Activated T-helper 1 cell treated with anti-CD3 and anti-CD28 coated beads, Interleukin-12 subunit alpha, Interleukin-12 subunit beta, Interleukin-2, Interleukin-4 antibody, amounts not matched to agents 30 ng/mL and 10 ng/mL and 1 ng/mL, durations not matched to agents 14 hours and 24 hours and 36 hours (primary cell): ENCODE measurements around the gene SPG7. TPM values are rescaled to one million over a fixed set of nuclear protein-coding genes. Genes with fewer than 3 reads are reported as not detected.

Experiments used
- DNase-seq: peaks from one replicate; pipeline ENCODE4 v3.0.0; 2021; ENCODE audit warnings: low spot score
- H3K27ac Mint-ChIP-seq: one replicate; pipeline ENCODE4 v1.8.0; 2021; ENCODE audit warnings: mild to moderate bottlenecking, mixed read lengths
- H3K27me3 Mint-ChIP-seq: one replicate; pipeline ENCODE4 v1.8.0; 2022; ENCODE audit warnings: mild to moderate bottlenecking, moderate library complexity, mixed read lengths; ENCODE audit not compliant: insufficient read depth
- H3K36me3 Mint-ChIP-seq: one replicate; pipeline ENCODE4 v1.8.0; 2021; ENCODE audit warnings: low read depth, mixed read lengths
- H3K4me1 Mint-ChIP-seq: one replicate; pipeline ENCODE4 v1.8.0; 2021; ENCODE audit warnings: low read depth, mixed read lengths
- H3K4me3 Mint-ChIP-seq: one replicate; pipeline ENCODE4 v1.8.0; 2021; ENCODE audit warnings: mild to moderate bottlenecking, moderate library complexity, mixed read lengths
- H3K9me3 Mint-ChIP-seq: one replicate; pipeline ENCODE4 v1.8.0; 2021; ENCODE audit warnings: mixed read lengths
- intact Hi-C: fragments of 100-400 bp; cut with micrococcal nuclease; formaldehyde crosslinking; loops from one replicate; pipeline ENCODE4 v1.15.1; 2024
- total RNA-seq: library from RNA; stranded (reverse); gene quantifications from 2 replicates; pipeline ENCODE4 v1.2.3, GENCODE V29; 2022

Gene SPG7
- total RNA-seq, 1 donor from 2014 or later: 106 TPM

DNA sequence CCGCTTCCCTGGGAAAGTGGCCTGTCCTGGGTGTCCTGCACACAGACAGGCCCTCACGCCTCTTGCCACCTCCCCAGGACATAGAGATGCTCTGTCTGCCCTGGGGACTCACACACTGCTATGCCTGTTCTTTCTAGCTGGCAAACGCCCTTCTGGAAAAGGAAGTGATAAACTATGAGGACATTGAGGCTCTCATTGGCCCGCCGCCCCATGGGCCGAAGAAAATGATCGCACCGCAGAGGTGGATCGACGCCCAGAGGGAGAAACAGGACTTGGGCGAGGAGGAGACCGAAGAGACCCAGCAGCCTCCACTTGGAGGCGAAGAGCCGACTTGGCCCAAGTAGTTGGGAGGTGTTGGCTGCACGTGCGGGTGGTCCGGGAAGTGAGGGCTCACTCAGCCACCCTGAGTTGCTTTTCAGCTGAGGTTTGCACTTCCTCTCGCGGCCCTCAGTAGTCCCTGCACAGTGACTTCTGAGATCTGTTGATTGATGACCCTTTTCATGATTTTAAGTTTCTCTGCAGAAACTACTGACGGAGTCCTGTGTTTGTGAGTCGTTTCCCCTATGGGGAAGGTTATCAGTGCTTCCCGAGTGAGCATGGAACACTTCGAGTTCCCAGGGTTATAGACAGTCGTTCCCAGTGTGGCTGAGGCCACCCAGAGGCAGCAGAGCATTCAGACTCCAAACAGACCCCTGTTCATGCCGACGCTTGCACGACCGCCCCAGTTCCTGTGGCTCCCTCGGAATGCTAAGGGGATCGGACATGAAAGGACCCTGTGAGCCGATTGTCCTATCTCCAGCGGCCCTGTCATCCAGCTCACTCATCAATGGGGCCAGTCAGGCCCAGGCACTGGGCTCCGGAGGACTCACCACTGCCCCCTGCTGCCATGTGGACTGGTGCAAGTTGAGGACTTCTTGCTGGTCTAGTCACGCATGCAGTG is 48.8 kb downstream of the SPG7 start:
- H3K4me3 Mint-ChIP-seq: peak overlapping the region; percentile 54
- peak; percentile 73 for DNase-seq
- no peaks in the 10 kb centered on the region for H3K9me3 Mint-ChIP-seq
- H3K4me1 Mint-ChIP-seq: peaks cover 19% of the 10 kb centered on the region
- peaks cover 21% of the 10 kb centered on the region for H3K36me3 Mint-ChIP-seq
- intact Hi-C loops: loop anchor here (1.0 kb wide), 2 partner anchors 196 to 224 kb away; no protein-coding TSS in a partner anchor
- peak overlapping the region; percentile 26 for H3K27ac Mint-ChIP-seq
- no peaks in the 10 kb centered on the region for H3K27me3 Mint-ChIP-seq

DNA sequence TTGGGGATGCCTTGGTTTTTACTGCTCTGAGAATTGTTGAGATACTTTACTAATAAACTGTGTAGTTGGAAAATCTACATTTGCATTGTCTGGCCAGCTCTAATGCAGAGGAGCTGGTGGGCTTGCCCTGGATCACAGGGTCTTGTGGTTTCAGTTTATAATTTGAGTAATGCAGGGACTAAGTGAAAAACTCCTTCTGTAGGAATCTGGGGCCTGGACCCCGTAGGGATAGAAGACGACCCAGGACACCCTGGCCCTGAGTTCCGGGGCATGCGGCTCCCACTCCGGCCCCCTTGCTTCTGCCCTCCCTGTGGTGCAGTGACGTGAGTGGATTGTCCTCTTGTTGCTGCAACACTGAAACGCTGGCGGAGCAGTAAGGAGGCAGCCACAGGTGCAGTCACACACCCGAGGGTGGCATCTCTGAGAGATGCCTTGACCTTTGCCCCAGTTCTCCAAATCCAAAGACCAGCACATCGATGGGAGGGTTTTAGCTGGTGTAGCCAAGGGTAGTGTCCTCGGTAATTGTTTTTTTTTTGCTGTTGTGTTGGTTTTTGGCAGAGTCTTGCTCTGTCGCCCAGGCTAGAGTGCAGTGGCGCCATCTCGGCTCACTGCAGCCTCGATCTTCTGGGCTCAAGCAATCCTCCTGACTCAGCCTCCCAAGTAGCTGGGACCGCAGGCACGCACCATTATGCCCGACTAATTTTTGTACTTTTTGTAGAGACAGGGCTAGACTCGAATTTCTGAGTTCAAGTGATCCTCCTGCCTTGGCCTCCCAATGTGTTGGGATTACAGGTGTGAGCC is 49.7 kb downstream of the SPG7 start:
- no peak for DNase-seq
- H3K36me3 Mint-ChIP-seq: peaks cover 25% of the 10 kb centered on the region
- no peaks in the 10 kb centered on the region for H3K27me3 Mint-ChIP-seq
- peak overlapping the region; percentile 26 for H3K27ac Mint-ChIP-seq
- no peaks in the 10 kb centered on the region for H3K9me3 Mint-ChIP-seq
- peak overlapping the region; percentile 54 for H3K4me3 Mint-ChIP-seq
- H3K4me1 Mint-ChIP-seq: peaks cover 26% of the 10 kb centered on the region
- intact Hi-C loops: loop anchor here (1.0 kb wide), 2 partner anchors 197 to 225 kb away; no protein-coding TSS in a partner anchor

DNA sequence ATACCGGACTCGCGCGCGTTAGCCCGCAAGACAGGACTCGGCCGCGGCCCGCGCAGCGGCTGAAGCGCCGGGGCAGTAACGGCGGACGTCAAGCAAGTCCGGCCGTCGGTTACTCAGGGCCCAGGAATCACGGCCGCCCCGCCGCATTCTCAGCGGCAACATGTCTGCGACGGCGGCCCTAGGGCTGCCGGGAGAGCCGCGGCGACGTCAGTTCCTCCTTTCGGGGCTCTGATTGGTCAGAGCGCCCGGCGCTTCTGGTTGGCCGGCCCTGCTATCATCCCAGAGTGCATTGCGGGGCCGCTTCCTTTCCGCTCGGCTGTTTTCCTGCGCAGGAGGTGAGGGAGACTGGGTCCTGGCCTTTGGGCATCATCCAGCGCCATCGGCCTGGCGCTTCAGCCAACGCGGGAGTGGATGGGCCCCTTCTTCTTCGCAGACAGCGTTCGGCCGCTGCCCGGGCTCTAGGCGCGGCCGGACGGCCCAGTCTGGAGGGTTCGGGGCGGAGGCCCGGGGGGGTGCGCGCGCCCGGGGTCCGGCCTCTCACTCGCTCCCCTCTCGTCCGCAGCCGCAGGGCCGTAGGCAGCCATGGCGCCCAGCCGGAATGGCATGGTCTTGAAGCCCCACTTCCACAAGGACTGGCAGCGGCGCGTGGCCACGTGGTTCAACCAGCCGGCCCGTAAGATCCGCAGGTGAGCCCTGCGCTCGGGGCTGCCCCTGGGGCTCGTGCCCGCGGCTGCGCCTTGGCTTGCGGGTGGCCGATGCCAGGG is 52.4 kb downstream of the SPG7 start, which contains the start of gene RPL13:
Gene RPL13, plus strand, starts transcription at position 305 of the 764 bp plus-strand sequence. Its CDS starts 278 bp downstream, at position 583.
- H3K4me1 Mint-ChIP-seq: peaks cover 48% of the 10 kb centered on the region
- no peaks in the 10 kb centered on the region for H3K27me3 Mint-ChIP-seq
- peak; percentile 91 for DNase-seq
- peak within 1 kb of the TSS; percentile 98 for H3K4me3 Mint-ChIP-seq
- H3K27ac Mint-ChIP-seq: peak within 1 kb of the TSS; percentile 99
- intact Hi-C loops: loop anchor here (1.0 to 5.0 kb wide), 6 partner anchors 52 to 748 kb away; partner anchors contain the start of genes ANKRD11, APRT and SPG7
- peaks cover 47% of the 10 kb centered on the region for H3K36me3 Mint-ChIP-seq
- H3K9me3 Mint-ChIP-seq: no peaks in the 10 kb centered on the region

DNA sequence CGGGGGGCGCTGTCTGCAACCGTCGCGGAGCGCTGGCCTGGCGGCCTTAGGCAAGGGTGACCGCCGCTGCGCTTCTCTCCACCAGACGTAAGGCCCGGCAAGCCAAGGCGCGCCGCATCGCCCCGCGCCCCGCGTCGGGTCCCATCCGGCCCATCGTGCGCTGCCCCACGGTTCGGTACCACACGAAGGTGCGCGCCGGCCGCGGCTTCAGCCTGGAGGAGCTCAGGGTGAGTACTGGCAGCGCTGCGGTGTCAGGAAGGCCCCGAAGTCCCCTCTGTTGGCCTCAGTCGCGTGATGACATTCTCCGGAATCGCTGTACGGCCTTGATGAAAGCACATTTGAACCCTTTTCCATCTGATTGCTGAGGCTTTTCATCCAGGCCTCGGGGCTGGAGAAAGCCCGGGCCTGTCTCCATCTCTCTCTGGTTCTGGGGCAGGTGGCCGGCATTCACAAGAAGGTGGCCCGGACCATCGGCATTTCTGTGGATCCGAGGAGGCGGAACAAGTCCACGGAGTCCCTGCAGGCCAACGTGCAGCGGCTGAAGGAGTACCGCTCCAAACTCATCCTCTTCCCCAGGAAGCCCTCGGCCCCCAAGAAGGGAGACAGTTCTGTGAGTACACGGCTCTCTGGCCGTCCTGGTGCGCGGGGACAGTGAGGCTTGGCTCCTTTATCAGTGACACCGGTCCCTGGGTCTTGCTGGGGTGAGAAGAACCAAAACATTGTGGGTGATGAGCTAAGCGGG is 53.1 kb downstream of the SPG7 start:
- Mint-ChIP-seq H3K27me3 (no peaks in the 10 kb centered on the region), H3K27ac (peak overlapping the region; percentile 86), H3K4me3 (peak overlapping the region; percentile 98), H3K36me3 (peaks cover 45% of the 10 kb centered on the region), H3K4me1 (peaks cover 55% of the 10 kb centered on the region), H3K9me3 (no peaks in the 10 kb centered on the region)
- intact Hi-C loops: loop anchor here (2.0 to 5.0 kb wide), 3 partner anchors 79 to 749 kb away; partner anchors contain the start of gene APRT
- DNase-seq: no peak

DNA sequence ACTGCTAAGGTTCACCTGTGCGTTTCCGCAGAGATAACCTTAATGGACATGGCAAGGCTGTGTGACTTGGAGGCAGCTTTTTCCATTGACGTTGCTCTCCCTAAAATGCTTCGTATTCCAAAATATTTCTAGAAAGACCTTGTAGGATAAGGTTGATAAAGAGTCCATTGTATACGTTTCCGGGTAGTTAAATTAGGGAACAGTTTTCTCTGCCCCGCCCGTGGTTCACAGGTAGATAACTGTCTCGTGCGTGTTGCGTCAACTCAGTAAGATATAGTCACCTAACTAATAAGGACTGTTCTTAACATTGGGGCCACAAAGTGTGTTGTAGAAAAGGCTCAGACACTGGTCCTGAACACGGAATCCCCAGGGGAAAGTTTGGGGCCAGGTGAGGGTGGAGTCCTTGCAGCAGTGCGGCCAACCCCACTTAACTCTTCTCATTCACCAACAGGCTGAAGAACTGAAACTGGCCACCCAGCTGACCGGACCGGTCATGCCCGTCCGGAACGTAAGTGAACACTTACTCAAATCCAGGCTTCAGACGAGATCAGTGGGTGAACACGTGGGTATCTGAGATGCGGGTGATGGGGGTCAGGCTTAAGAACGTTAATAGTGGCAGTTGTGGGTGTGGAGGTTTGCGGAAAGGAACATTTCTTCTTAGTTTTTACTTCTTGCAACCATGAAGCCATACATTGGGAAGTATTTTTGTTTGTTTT is 53.8 kb downstream of the SPG7 start:
- intact Hi-C loops: loop anchor here (2.0 to 5.0 kb wide), 3 partner anchors 79 to 750 kb away; partner anchors contain the start of gene APRT
- peaks cover 57% of the 10 kb centered on the region for H3K4me1 Mint-ChIP-seq
- no peak for DNase-seq

DNA sequence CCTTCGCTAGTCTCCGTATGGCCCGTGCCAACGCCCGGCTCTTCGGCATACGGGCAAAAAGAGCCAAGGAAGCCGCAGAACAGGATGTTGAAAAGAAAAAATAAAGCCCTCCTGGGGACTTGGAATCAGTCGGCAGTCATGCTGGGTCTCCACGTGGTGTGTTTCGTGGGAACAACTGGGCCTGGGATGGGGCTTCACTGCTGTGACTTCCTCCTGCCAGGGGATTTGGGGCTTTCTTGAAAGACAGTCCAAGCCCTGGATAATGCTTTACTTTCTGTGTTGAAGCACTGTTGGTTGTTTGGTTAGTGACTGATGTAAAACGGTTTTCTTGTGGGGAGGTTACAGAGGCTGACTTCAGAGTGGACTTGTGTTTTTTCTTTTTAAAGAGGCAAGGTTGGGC is 54.7 kb downstream of the SPG7 start:
- H3K4me3 Mint-ChIP-seq: peak overlapping the region; percentile 98
- intact Hi-C loops: loop anchor here (5.0 kb wide), 1 partner anchor 751 kb away; the partner anchor contains the start of gene APRT
- H3K27me3 Mint-ChIP-seq: no peaks in the 10 kb centered on the region
- DNase-seq: no peak
- peaks cover 41% of the 10 kb centered on the region for H3K36me3 Mint-ChIP-seq
- H3K4me1 Mint-ChIP-seq: peaks cover 49% of the 10 kb centered on the region
- no peaks in the 10 kb centered on the region for H3K9me3 Mint-ChIP-seq
- H3K27ac Mint-ChIP-seq: no peak overlapping the region

More for the DNA sequence above, 53.8 kb downstream of the SPG7 start:
- Mint-ChIP-seq H3K9me3 (no peaks in the 10 kb centered on the region), H3K36me3 (peaks cover 45% of the 10 kb centered on the region), H3K27me3 (no peaks in the 10 kb centered on the region), H3K4me3 (peak overlapping the region; percentile 98), H3K27ac (peak overlapping the region; percentile 86)

DNA sequence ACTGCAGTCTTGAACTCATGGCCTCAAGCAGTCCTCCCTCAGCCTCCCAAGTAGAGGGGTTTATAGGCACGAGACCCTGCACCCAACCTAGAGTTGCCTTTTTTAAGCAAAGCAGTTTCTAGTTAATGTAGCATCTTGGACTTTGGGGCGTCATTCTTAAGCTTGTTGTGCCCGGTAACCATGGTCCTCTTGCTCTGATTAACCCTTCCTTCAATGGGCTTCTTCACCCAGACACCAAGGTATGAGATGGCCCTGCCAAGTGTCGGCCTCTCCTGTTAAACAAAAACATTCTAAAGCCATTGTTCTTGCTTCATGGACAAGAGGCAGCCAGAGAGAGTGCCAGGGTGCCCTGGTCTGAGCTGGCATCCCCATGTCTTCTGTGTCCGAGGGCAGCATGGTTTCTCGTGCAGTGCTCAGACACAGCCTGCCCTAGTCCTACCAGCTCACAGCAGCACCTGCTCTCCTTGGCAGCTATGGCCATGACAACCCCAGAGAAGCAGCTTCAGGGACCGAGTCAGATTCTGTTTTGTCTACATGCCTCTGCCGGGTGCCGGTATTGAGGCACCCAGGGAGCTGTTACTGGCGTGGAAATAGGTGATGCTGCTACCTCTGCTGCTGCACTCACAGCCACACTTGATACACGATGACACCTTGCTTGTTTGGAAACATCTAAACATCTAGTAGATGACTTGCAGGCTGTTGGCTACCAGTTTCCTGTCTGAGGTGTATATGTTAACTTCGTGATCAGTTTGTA is 55.6 kb downstream of the SPG7 start:
- Mint-ChIP-seq H3K4me3 (peak overlapping the region; percentile 98), H3K9me3 (no peaks in the 10 kb centered on the region), H3K36me3 (peaks cover 41% of the 10 kb centered on the region), H3K27ac (no peak overlapping the region), H3K27me3 (no peaks in the 10 kb centered on the region), H3K4me1 (peaks cover 49% of the 10 kb centered on the region)
- intact Hi-C loops: loop anchor here (5.0 kb wide), 1 partner anchor 752 kb away; the partner anchor contains the start of gene APRT
- DNase-seq: no peak

DNA sequence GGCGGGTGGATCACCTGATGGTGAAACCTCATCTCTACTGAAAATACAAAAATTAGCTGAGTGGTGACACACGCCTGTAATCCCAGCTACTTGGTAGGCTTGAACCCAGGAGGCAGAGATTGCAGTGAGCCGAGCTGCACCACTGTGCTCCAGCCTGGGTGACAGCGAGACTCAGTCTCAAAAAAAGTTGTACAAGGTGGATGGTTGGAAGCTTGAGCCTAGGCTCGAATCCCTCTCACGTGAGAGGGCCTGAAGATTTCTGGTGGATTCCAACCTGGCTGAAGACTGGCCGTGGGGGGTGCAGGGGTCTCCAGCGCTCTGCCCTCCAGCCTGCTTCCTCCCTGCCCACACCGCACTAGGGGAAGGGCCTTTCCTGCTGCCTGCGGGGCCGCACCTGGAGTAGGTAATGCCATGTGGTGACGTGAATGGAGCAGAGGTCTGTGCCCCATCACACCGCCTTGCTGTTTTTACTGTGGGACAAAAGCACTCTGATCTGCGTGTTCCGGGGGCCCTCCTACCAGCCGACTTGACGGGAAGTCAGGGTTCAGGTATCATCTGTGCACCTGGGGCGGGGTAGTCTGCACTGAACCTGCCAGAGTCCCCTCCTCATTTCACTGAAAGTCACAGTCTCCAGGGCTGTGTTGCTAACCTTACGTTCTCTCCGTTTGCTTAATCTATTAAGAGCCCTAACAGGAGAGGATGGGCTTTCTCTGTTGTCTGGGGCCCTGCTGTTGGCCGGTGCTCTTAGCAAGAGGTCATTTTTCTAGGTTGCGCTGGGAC is 56.5 kb downstream of the SPG7 start:
- H3K27ac Mint-ChIP-seq: no peak overlapping the region
- H3K9me3 Mint-ChIP-seq: no peaks in the 10 kb centered on the region
- peaks cover 41% of the 10 kb centered on the region for H3K36me3 Mint-ChIP-seq
- peak overlapping the region; percentile 98 for H3K4me3 Mint-ChIP-seq
- H3K4me1 Mint-ChIP-seq: peaks cover 46% of the 10 kb centered on the region
- H3K27me3 Mint-ChIP-seq: no peaks in the 10 kb centered on the region
- intact Hi-C loops: loop anchor here (5.0 kb wide), 1 partner anchor 752 kb away; the partner anchor contains the start of gene APRT
- DNase-seq: no peak

DNA sequence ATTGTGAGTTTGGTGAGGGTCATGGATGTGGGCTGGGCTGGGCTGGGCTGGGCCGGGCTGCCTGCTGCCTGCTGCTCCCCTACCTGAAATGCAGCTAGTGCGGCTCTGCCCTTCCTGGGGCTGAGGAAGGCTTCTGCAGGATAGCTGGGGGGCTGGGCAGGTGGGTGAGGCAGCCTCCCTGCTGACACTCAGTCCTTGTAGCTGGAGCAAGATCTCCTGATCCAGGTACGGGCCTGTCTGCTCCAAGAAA is 57.0 kb downstream of the SPG7 start:
- intact Hi-C loops: no loop called here
- Mint-ChIP-seq H3K27me3 (no peaks in the 10 kb centered on the region), H3K9me3 (no peaks in the 10 kb centered on the region), H3K4me3 (peak overlapping the region; percentile 69), H3K36me3 (peaks cover 41% of the 10 kb centered on the region), H3K27ac (no peak overlapping the region), H3K4me1 (peaks cover 42% of the 10 kb centered on the region)
- no peak for DNase-seq
